Heart right ventricle (tissue), 16 donors: ENCODE data around the gene PRDM15. TPM values are rescaled to one million over a fixed set of nuclear protein-coding genes. Genes with fewer than 3 reads are reported as not detected.

ENCODE experiments used
- ATAC-seq, 8 donors: fragments of 200-7000 bp; cut with Tn5 transposase; one replicate each; pipeline ENCODE4 v1.9.1; 2020; ENCODE audit warnings: mild to moderate bottlenecking in 8 of 8, moderate library complexity in 8 of 8, moderate number of reproducible peaks in 1 of 8
- DNase-seq, 2 donors: peaks; one replicate each; pipeline ENCODE4 v3.0.0-alpha.2; 2020
- H3K27ac ChIP-seq, 10 donors: fragments of 200-600 bp; sonication (generic) in 2 of 10; one replicate each; pipeline versions ENCODE4 v1.5.0 to v1.8.0; 2020 to 2022; ENCODE audit warnings: mild to moderate bottlenecking in 3 of 10
- H3K27me3 ChIP-seq, 7 donors: fragments of 200-600 bp; one replicate each; pipeline ENCODE4 v1.8.0; 2021 to 2022; ENCODE audit warnings: mild to moderate bottlenecking in 2 of 7
- H3K36me3 ChIP-seq, 9 donors: fragments of 200-600 bp; sonication (generic) in 1 of 9; one replicate each; pipeline versions ENCODE4 v1.5.0 to v1.8.0; 2020 to 2022; ENCODE audit warnings: mild to moderate bottlenecking in 2 of 9
- H3K4me1 ChIP-seq, 9 donors: fragments of 200-600 bp; sonication (generic) in 1 of 9; one replicate each; pipeline versions ENCODE4 v1.5.0 to v1.8.0; 2020 to 2022; ENCODE audit warnings: mild to moderate bottlenecking in 4 of 9
- H3K4me3 ChIP-seq, 10 donors: fragments of 200-600 bp; sonication (generic) in 2 of 10; one replicate each; pipeline versions ENCODE4 v1.5.0 to v1.8.0; 2020 to 2022; ENCODE audit warnings: mild to moderate bottlenecking in 7 of 10, moderate library complexity in 2 of 10
- H3K9me3 ChIP-seq, 11 donors: fragments of 200-600 bp in 10 of 11; sonication (generic) in 2 of 11; one replicate each; pipeline versions ENCODE4 v1.5.0 to v1.8.0; 2013 to 2022; ENCODE audit warnings: mild to moderate bottlenecking in 2 of 11, control low read depth in 1 of 11, moderate library complexity in 1 of 11
- CTCF ChIP-seq, 9 donors: fragments of 200-600 bp; sonication (generic) in 2 of 9; IDR thresholded peaks; one replicate each; pipeline versions ENCODE4 v1.5.0 to v1.8.0; 2021 to 2022; ENCODE audit warnings: antibody characterized with exemption in 9 of 9, mild to moderate bottlenecking in 5 of 9, moderate library complexity in 1 of 9
- WGBS, 2 donors: extraction: QIAGEN DNeasy Blood & Tissue Kit; methylation state at CpG; one replicate each; pipeline ENCODE4 v1.1.7; 2013; ENCODE audit warnings: inconsistent platforms in 1 of 2; 5-methylcytosine and 5-hydroxymethylcytosine counted together
- intact Hi-C, 10 donors: fragments of 100-400 bp; cut with DNase I; formaldehyde crosslinking; loops; one replicate each; pipeline versions ENCODE4 v1.11.1 to v1.14.2; 2022
- polyA plus RNA-seq, 2 donors: library from polyadenylated mRNA; stranded (reverse); fragments of 200-250 nt; gene quantifications; one replicate each; pipeline ENCODE4 v1.2.3, GENCODE V29; 2013
- total RNA-seq, 10 donors: library from RNA; stranded (reverse); fragmentation: NEBNext Ultra II Directional in 3 of 10; extraction: Animal tissue kit (Norgen Biotek cat#: 25700) in 3 of 10; gene quantifications; one replicate each; pipeline versions ENCODE4 v1.2.1 to v1.2.4, GENCODE V29; 2021 to 2023
- donor health status: Arrhythmogenic right ventricular cardiomyopathy.
- donor health status: ischemic (EF 13 %, LVEDD 7.1; RV severe dilation, severe dysfunction).
- donor health status: healthy with polysubstance abuse.
- donor health status: DM: no; HTN: yes; CAD: no.
- donor health status: DM: no; HTN: no; CAD: no.
- donor health status: ischemic (EF 25% LVEDD 6.9; RV normal size, moderate dysfunction).
- donor health status: ischemic (EF 25% LVEDD 5.7; RV mildly dilated, moderate dysfunction).
- donor health status: healthy.
- donor health status: DM: yes; HTN: yes; CAD: no.
- donor health status: Ischemic cardiomyopathy.
- donor health status: ischemic (EF 35%, LVEDD 5.7; RV mildly dilated, moderate dysfunction).
- donor health status: nonischemic (EF 11% LVEDD 7.7; RV severe dilation, severe dysfunction).
- donor health status: DM: yes; HTN: yes; CAD: no.
- donor health status: PGD.
- donor health status: ischemic (EF 29% LVEDD 5.4; RV normal size, mild dysfunction).
- donor health status: nonischemic (EF 23%, LVEDD 6.1; RV moderate dilation, normal function).

PRDM15 gene
- total and polyA plus RNA-seq, 12 donors, result 1.0 to 5.8 (median 3.2) TPM

- no peak for TF ChIP-seq CTCF (IDR thresholded peaks at IDR 0.05)
- intact Hi-C loops, result no loop called here
- Histone ChIP-seq H3K27ac (no peak overlapping the region), H3K27me3 (no peaks in the 10 kb centered on the region), H3K4me3 (no peak overlapping the region), H3K36me3 (peaks cover 0 to 65% (median 28%) of the 10 kb centered on the region in 9 donors), H3K4me1 (no peaks in the 10 kb centered on the region), H3K9me3 (no peaks in the 10 kb centered on the region)
- ATAC-seq (no peak), DNase-seq (no peak)
- WGBS, 2 donors, result 96 to 98% methylated on average over 13 of the region's 13 CpGs
These were observed 45.5 kb downstream of the PRDM15 start for GRCh38 chr21:41833497-41834115.

GRCh38 chr21:41832596-41833496 is 46.3 kb downstream of the PRDM15 start:
- intact Hi-C loops, result no loop called here
- no peaks in the 10 kb centered on the region for H3K27me3 ChIP-seq
- H3K36me3 ChIP-seq, result peaks cover 0 to 64% (median 28%) of the 10 kb centered on the region in 9 donors
- H3K9me3 ChIP-seq, result no peaks in the 10 kb centered on the region
- no peak overlapping the region for H3K4me3 ChIP-seq
- TF ChIP-seq CTCF (IDR thresholded peaks at IDR 0.05), result no peak
- no peak overlapping the region for H3K27ac ChIP-seq
- WGBS, 2 donors, result 91 to 93% methylated on average over 17 of the region's 17 CpGs
- no peak for DNase-seq
- no peak for ATAC-seq
- H3K4me1 ChIP-seq, result no peaks in the 10 kb centered on the region

GRCh38 chr21:41831866-41832595 is 47.1 kb downstream of the PRDM15 start:
- DNase-seq, result no peak
- WGBS, 2 donors, result 96% methylated on average over 17 of the region's 17 CpGs
- H3K27ac ChIP-seq, result no peak overlapping the region
- H3K27me3 ChIP-seq, result no peaks in the 10 kb centered on the region
- intact Hi-C loops, result no loop called here
- no peak for TF ChIP-seq CTCF (IDR thresholded peaks at IDR 0.05)
- H3K36me3 ChIP-seq, result peaks cover 0 to 64% (median 21%) of the 10 kb centered on the region in 9 donors
- no peaks in the 10 kb centered on the region for H3K4me1 ChIP-seq
- H3K4me3 ChIP-seq, result no peak overlapping the region
- ATAC-seq, result peak in 1 of 8 donors; percentile 12
- no peaks in the 10 kb centered on the region for H3K9me3 ChIP-seq

DNA sequence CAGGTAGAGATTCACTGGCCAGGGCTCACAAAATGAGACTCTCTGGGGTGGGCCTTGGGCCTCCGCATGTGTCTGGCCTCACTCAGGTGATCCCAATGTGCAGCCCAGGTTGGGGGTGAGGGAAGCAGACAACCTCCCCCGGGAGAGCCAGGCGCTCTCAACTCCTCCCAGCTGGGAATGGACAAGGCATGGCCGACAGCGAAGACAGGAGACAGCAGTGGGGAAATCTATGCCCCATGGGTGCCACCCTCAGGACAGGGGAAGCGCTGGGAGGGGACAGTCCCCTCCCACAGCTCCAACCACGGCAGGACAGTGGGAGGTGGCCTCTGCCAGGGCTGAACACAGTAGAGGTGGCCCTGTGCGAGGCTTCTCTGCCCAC is 47.7 kb downstream of the PRDM15 start:
- Histone ChIP-seq H3K27ac (no peak overlapping the region), H3K27me3 (no peaks in the 10 kb centered on the region), H3K4me1 (no peaks in the 10 kb centered on the region), H3K9me3 (no peaks in the 10 kb centered on the region), H3K36me3 (peaks cover 0 to 64% (median 21%) of the 10 kb centered on the region in 9 donors), H3K4me3 (no peak overlapping the region)
- DNase-seq (no peak), ATAC-seq (peak in 1 of 8 donors; percentile 32)
- TF ChIP-seq CTCF (IDR thresholded peaks at IDR 0.05), result no peak
- intact Hi-C loops, result no loop called here
- WGBS, 2 donors, result 80 to 87% methylated on average over 8 of the region's 8 CpGs
